Left lung (tissue), 10 donors: Measurements from ENCODE around the gene TIE1. TPM values are rescaled to one million over a fixed set of nuclear protein-coding genes. Genes with fewer than 3 reads are reported as not detected.

ENCODE experiments used
- ATAC-seq: fragments of 200-7000 bp; cut with Tn5 transposase; one replicate; pipeline ENCODE4 v1.9.1; 2020; ENCODE audit warnings: moderate library complexity
- DNase-seq, 4 donors: peaks; one replicate each; pipeline ENCODE4 v3.0.0-alpha.2; 2013 to 2020
- H3K27ac ChIP-seq, 2 donors: fragments of 200-600 bp; sonication (generic) in 1 of 2; one replicate each; pipeline versions ENCODE4 v1.5.0 to v1.8.0; 2020 to 2021
- H3K27me3 ChIP-seq, 2 donors: fragments of 200-600 bp; sonication (generic) in 1 of 2; one replicate each; pipeline versions ENCODE4 v1.5.0 to v1.8.0; 2020 to 2021
- H3K36me3 ChIP-seq, 2 donors: fragments of 200-600 bp; sonication (generic) in 1 of 2; one replicate each; pipeline versions ENCODE4 v1.5.0 to v1.8.0; 2020 to 2021
- H3K4me1 ChIP-seq, 2 donors: fragments of 200-600 bp; one replicate each; pipeline ENCODE4 v1.8.0; 2021
- H3K4me3 ChIP-seq, 2 donors: fragments of 200-600 bp; sonication (generic) in 1 of 2; one replicate each; pipeline versions ENCODE4 v1.5.0 to v1.8.0; 2020 to 2021; ENCODE audit warnings: mild to moderate bottlenecking in 1 of 2
- H3K9me3 ChIP-seq, 2 donors: fragments of 200-600 bp; sonication (generic) in 1 of 2; one replicate each; pipeline versions ENCODE4 v1.5.0 to v1.8.0; 2020 to 2021
- intact Hi-C, 2 donors: fragments of 100-400 bp; cut with DNase I; formaldehyde crosslinking; loops; one replicate each; pipeline versions ENCODE4 v1.11.2 to v1.14.2; 2022
- polyA plus RNA-seq, 6 donors: library from polyadenylated mRNA; unstranded; fragments of 120-200 nt; gene quantifications; one replicate each; pipeline ENCODE4 v1.2.1, GENCODE V29; 2013; ENCODE audit not compliant: insufficient read length in 6 of 6
- total RNA-seq, 2 donors: library from RNA; stranded (reverse); fragmentation: NEBNext Ultra II Directional; extraction: Animal tissue kit (Norgen Biotek cat#: 25700); gene quantifications; one replicate each; pipeline ENCODE4 v1.2.1, GENCODE V29; 2021
- TF ChIP-seq, protein P1 (sequence below), 2 donors: fragments of 200-600 bp; sonication (generic) in 1 of 2; IDR thresholded peaks; one replicate each; pipeline versions ENCODE4 v1.5.0 to v1.8.0; 2021; ENCODE audit warnings: antibody characterized with exemption in 2 of 2
- donor health status: DM: no; HTN: yes; CAD: no.
- donor health status: DM: no; HTN: no; CAD: no.

TIE1 gene
- total and polyA plus RNA-seq, 8 donors: 38.5 to 110 (median 92.0) TPM

DNA sequence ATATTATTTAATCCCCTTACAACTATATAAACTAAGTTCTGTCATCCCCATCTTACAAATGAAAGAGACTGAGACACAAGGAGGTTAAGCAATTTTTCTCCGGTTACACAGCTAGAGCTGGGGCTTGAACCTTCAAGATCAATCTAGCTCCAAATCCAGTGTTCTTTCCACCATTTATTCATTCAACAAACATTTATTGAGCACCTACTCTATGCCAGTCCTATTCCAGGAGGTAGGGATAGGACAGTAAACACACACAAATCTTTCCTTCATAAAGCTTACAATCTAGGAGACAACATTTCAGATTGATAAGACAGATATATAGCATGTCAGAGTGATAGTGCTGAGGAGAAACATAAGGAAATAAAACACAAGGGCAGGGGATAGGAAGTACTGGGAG, 33.9 kb upstream of the TIE1 start:
- no peaks in the 10 kb centered on the region for H3K9me3 ChIP-seq
- ATAC-seq: no peak
- peaks cover 0 to 6% of the 10 kb centered on the region in 2 donors for H3K27me3 ChIP-seq
- TF ChIP-seq, protein P1, sequence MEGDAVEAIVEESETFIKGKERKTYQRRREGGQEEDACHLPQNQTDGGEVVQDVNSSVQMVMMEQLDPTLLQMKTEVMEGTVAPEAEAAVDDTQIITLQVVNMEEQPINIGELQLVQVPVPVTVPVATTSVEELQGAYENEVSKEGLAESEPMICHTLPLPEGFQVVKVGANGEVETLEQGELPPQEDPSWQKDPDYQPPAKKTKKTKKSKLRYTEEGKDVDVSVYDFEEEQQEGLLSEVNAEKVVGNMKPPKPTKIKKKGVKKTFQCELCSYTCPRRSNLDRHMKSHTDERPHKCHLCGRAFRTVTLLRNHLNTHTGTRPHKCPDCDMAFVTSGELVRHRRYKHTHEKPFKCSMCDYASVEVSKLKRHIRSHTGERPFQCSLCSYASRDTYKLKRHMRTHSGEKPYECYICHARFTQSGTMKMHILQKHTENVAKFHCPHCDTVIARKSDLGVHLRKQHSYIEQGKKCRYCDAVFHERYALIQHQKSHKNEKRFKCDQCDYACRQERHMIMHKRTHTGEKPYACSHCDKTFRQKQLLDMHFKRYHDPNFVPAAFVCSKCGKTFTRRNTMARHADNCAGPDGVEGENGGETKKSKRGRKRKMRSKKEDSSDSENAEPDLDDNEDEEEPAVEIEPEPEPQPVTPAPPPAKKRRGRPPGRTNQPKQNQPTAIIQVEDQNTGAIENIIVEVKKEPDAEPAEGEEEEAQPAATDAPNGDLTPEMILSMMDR (IDR thresholded peaks at IDR 0.05): no peak
- H3K4me3 ChIP-seq: no peak overlapping the region
- intact Hi-C loops: no loop called here
- no peak for DNase-seq
- H3K4me1 ChIP-seq: peaks cover 0 to 13% of the 10 kb centered on the region in 2 donors
- no peak overlapping the region for H3K27ac ChIP-seq
- H3K36me3 ChIP-seq: no peaks in the 10 kb centered on the region

- ATAC-seq (peak; percentile 11), DNase-seq (peak in 1 of 4 donors; percentile 42)
- Histone ChIP-seq H3K36me3 (no peaks in the 10 kb centered on the region), H3K27me3 (peaks cover 0 to 6% of the 10 kb centered on the region in 2 donors), H3K4me3 (no peak overlapping the region), H3K9me3 (no peaks in the 10 kb centered on the region), H3K27ac (peak overlapping the region in 1 of 2 donors; percentile 35), H3K4me1 (peaks cover 0 to 13% of the 10 kb centered on the region in 2 donors)
- intact Hi-C loops: no loop called here
- TF ChIP-seq, protein P1 (IDR thresholded peaks at IDR 0.05): no peak
Measured at GRCh38 chr1:43267291-43267805, 33.4 kb upstream of the TIE1 start.

- peaks cover 0 to 13% of the 10 kb centered on the region in 2 donors for H3K4me1 ChIP-seq
- H3K36me3 ChIP-seq: peaks cover 0 to 5% of the 10 kb centered on the region in 2 donors
- H3K4me3 ChIP-seq: no peak overlapping the region
- no peaks in the 10 kb centered on the region for H3K9me3 ChIP-seq
- TF ChIP-seq, protein P1 (IDR thresholded peaks at IDR 0.05): no peak
- peak in 1 of 4 donors; percentile 37 for DNase-seq
- H3K27ac ChIP-seq: peak overlapping the region in 1 of 2 donors; percentile 4
- H3K27me3 ChIP-seq: peaks cover 0 to 6% of the 10 kb centered on the region in 2 donors
- intact Hi-C loops: no loop called here
- no peak for ATAC-seq
Measured at GRCh38 chr1:43267818-43268425, 32.9 kb upstream of the TIE1 start.

GRCh38 chr1:43269627-43270375, 31.0 kb upstream of the TIE1 start, which contains the start of gene TMEM125:
TSS of gene TMEM125 (plus strand) at chr1:43269983. CDS start at chr1:43272723, 2,740 bp downstream.
- H3K27me3 ChIP-seq: peaks cover 0 to 6% of the 10 kb centered on the region in 2 donors
- H3K9me3 ChIP-seq: no peaks in the 10 kb centered on the region
- TF ChIP-seq, protein P1 (IDR thresholded peaks at IDR 0.05): no peak
- ATAC-seq: peak; percentile 80
- peaks cover 0 to 22% of the 10 kb centered on the region in 2 donors for H3K4me1 ChIP-seq
- H3K36me3 ChIP-seq: peaks cover 0 to 10% of the 10 kb centered on the region in 2 donors
- DNase-seq: peak in 3 of 4 donors; percentile 49 to 85 (median 80)
- intact Hi-C loops: no loop called here
- peak within 1 kb of the TSS; percentile 28 to 35 for H3K4me3 ChIP-seq
- H3K27ac ChIP-seq: peak within 1 kb of the TSS; percentile 78 to 87
